SU-DHL-6 (cell line): ENCODE data around the gene NGF.

ENCODE experiments used
- EZH2phosphoT487 ChIP-seq: fragments of 200-600 bp; sonication (generic), shearing (Covaris generic); conservative IDR thresholded peaks from 2 replicates; pipeline ENCODE4 v1.6.1; 2018; ENCODE audit warnings: mild to moderate bottlenecking, antibody characterized with exemption, low read length, moderate library complexity, mixed read lengths
- TF ChIP-seq, protein P1 (sequence below): fragments of 200-600 bp; sonication (generic); IDR thresholded peaks from one replicate; pipeline ENCODE4 v1.5.1; 2017; ENCODE audit warnings: antibody characterized with exemption, mild to moderate bottlenecking, low read length, moderate library complexity; ENCODE audit not compliant: insufficient read depth, poor library complexity, severe bottlenecking

DNA sequence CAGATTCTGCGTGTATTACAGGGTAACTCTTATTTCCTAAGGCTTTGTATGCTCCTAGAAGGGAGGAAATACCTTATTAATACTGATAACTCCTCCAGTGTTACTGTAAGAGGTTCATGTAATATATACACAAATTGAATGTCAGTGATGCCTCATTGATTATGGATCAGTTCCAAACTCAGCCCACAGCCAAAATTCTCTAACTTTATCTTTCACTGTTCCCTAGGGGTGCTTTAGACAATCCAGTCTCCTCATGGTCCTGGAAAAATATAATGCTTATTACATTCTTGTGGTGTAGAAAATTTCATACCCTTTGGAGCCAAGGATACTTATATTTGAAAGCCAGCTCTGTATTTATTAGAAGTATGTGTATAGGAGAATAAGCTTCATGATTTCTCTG, 73.0 kb downstream of the NGF start:
- TF ChIP-seq, protein P1, sequence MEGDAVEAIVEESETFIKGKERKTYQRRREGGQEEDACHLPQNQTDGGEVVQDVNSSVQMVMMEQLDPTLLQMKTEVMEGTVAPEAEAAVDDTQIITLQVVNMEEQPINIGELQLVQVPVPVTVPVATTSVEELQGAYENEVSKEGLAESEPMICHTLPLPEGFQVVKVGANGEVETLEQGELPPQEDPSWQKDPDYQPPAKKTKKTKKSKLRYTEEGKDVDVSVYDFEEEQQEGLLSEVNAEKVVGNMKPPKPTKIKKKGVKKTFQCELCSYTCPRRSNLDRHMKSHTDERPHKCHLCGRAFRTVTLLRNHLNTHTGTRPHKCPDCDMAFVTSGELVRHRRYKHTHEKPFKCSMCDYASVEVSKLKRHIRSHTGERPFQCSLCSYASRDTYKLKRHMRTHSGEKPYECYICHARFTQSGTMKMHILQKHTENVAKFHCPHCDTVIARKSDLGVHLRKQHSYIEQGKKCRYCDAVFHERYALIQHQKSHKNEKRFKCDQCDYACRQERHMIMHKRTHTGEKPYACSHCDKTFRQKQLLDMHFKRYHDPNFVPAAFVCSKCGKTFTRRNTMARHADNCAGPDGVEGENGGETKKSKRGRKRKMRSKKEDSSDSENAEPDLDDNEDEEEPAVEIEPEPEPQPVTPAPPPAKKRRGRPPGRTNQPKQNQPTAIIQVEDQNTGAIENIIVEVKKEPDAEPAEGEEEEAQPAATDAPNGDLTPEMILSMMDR, result no peak
- TF ChIP-seq EZH2phosphoT487, result no peak
